Measurements from ENCODE around the gene PLA1A. TPM values are rescaled to one million over a fixed set of nuclear protein-coding genes. Genes with fewer than 3 reads are reported as not detected.
"Not testable (repeated sequence)": the region's sequence is repeated elsewhere in the genome, so short reads cannot be mapped to it uniquely, and the experiment has no call there.

The PLA1A gene
- total RNA-seq, 2 experiments from 2014 or later = 0.19 TPM; not detected in 1

GRCh38 chr3:119678209-119678608, 80.5 kb downstream of the PLA1A start:
- CTCF ChIA-PET = interaction anchor here (3.3 kb wide), 1 partner anchor 12 kb away, joined by 16 read pairs; no protein-coding TSS in a partner anchor
- H3K4me3 Mint-ChIP-seq; H3K27me3 Mint-ChIP-seq (ENCODE audit: low read depth); H3K9me3 Mint-ChIP-seq; H3K27ac Mint-ChIP-seq; intact Hi-C loops (cut with micrococcal nuclease); DNase-seq: not testable (repeated sequence)
- H3K36me3 Mint-ChIP-seq (ENCODE audit: low read depth) = peaks cover 12% of the 10 kb centered on the region
- H3K4me1 Mint-ChIP-seq (ENCODE audit: low read depth) = peaks cover 25% of the 10 kb centered on the region

Other genes starting within 250 kb of the PLA1A start
- gene TMEM39A, start 134.3 kb upstream of the PLA1A start, total RNA-seq = 10 to 100 TPM; 21.4 to 26.9 TPM
- 1 to 10 TPM; 7.6 to 8.0 TPM for gene POGLUT1, start 128.9 kb upstream of the PLA1A start, total RNA-seq
- gene TIMMDC1, start 99.3 kb upstream of the PLA1A start, total RNA-seq = 10 to 100 TPM; 75.6 to 83.8 TPM
- gene CD80, start 38.3 kb upstream of the PLA1A start, total RNA-seq = under 1 TPM; 0.14 to 0.40 TPM
- gene ADPRH, start 18.4 kb upstream of the PLA1A start, total RNA-seq = 1 to 10 TPM; 2.6 to 3.1 TPM
- gene POPDC2, start 62.7 kb downstream of the PLA1A start, total RNA-seq = 1 to 10 TPM in 1 of 2 experiments, under 1 TPM in 1; 0.72 to 1.5 TPM
- gene COX17, start 79.5 kb downstream of the PLA1A start, total RNA-seq = 100 to 1,000 TPM; 104 to 113 TPM
- gene CFAP91, start 105.1 kb downstream of the PLA1A start, total RNA-seq = under 1 TPM; 0.26 to 0.57 TPM
- under 1 TPM; 0.88 to 0.89 TPM for gene NR1I2, start 184.2 kb downstream of the PLA1A start, total RNA-seq

Measured in activated naive CD4-positive, alpha-beta T cell treated with anti-CD3 and anti-CD28 coated beads for 36 hours (primary cell).